ENCODE measurements around the gene CRYBB3. TPM values are rescaled to one million over a fixed set of nuclear protein-coding genes. Genes with fewer than 3 reads are reported as not detected.
A peak's percentile ranks its signal among the peaks of the same experiment; 100 is the strongest.

The CRYBB3 gene
- polyA plus RNA-seq, 1 experiment: not detected

GRCh38 chr22:25196326-25196725, 3.3 kb upstream of the CRYBB3 start:
- Histone ChIP-seq H3K9me3 (ENCODE audit: control insufficient read depth, insufficient read depth, low read length) (no peaks in the 10 kb centered on the region), H3K27ac (ENCODE audit: low read depth, low read length) (no peak overlapping the region), H3K27me3 (ENCODE audit: control insufficient read depth, insufficient read depth, low read length) (no peaks in the 10 kb centered on the region), H3K4me3 (ENCODE audit: low read depth, low read length) (no peak overlapping the region)
- TF ChIP-seq CTCF (IDR thresholded peaks at IDR 0.05; ENCODE audit: low read depth, low read length): no peak
- no peak for DNase-seq (ENCODE audit: low read depth, low spot score)
- POLR2A ChIA-PET: no interaction called here
- CTCF ChIA-PET: interaction anchor here (1.0 kb wide), 1 partner anchor 577 kb away, joined by 4 read pairs; no protein-coding TSS in a partner anchor

DNA sequence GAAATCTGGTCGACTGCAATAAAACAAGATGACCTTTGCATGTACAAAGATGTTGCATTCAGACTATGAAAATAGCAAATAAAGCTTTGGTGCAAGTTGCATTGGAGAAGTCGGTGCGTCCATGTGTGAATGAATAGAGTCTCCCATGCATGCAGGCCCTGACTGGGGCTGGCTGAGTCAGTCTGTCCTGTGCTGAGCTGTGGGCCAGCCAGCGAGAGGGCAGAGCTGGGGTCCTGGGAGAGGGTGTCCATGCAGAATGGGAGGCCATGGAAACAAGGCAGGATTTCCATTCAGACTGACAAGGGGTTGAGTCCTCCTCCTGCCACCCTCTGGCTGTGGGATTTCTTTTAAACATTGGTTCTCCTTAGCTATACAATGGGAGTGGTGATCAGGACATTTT, 2.3 kb upstream of the CRYBB3 start:
- TF ChIP-seq CTCF (IDR thresholded peaks at IDR 0.05; ENCODE audit: low read depth, low read length): no peak
- POLR2A ChIA-PET: no interaction called here
- CTCF ChIA-PET: no interaction called here

GRCh38 chr22:25200967-25201366, 1.3 kb downstream of the CRYBB3 start:
- H3K9me3 ChIP-seq (ENCODE audit: control insufficient read depth, insufficient read depth, low read length): no peaks in the 10 kb centered on the region
- CTCF ChIA-PET: interaction anchor here (2.4 to 2.5 kb wide), 2 partner anchors 11 to 572 kb away, joined by 17 to 27 read pairs; no protein-coding TSS in a partner anchor
- POLR2A ChIA-PET: no interaction called here
- no peak for TF ChIP-seq CTCF (IDR thresholded peaks at IDR 0.05; ENCODE audit: low read depth, low read length)
- H3K27me3 ChIP-seq (ENCODE audit: control insufficient read depth, insufficient read depth, low read length): no peaks in the 10 kb centered on the region
- no peak for DNase-seq (ENCODE audit: low read depth, low spot score)
- no peak overlapping the region for H3K27ac ChIP-seq (ENCODE audit: low read depth, low read length)
- no peak overlapping the region for H3K4me3 ChIP-seq (ENCODE audit: low read depth, low read length)

More for the DNA sequence above, 2.3 kb upstream of the CRYBB3 start:
- Histone ChIP-seq H3K9me3 (ENCODE audit: control insufficient read depth, insufficient read depth, low read length) (no peaks in the 10 kb centered on the region), H3K27ac (ENCODE audit: low read depth, low read length) (no peak overlapping the region), H3K27me3 (ENCODE audit: control insufficient read depth, insufficient read depth, low read length) (no peaks in the 10 kb centered on the region), H3K4me3 (ENCODE audit: low read depth, low read length) (no peak overlapping the region)
- DNase-seq (ENCODE audit: low read depth, low spot score): no peak

DNA sequence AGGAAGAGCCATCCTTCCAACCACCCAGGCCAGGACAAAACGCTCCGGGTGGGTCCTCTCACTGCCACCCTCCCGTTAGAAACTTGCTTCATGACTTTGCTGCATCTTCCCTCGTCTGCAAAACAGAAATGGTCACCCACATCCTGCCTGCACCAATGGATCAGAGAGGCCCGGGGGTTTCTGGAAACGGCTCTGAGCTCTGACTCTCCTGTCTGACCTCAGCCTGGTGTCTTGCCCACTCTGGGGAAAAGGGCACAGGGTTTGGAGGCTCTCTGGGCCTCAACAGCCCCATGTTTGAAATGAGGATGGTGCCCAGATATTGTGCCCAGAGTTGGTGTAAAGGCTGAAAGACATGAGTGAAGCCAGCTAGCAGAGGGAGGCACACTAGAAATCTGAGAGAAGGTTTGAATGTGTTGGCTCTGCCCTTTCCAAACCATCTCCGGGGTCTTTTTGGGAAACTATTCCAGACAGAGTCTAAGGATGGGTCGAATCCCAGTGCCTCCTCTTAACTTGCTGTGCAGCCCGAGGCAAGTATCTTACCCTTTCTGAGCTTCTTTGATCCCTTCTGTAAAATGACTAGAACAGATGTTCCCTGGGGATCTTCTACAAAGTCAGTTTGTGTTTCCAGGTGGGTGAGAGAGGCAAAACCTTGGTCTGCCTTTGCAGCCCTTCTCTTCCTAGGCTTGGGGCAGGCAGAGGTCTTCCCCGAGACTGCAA, 2.1 kb downstream of the CRYBB3 start:
- Histone ChIP-seq H3K27me3 (ENCODE audit: control insufficient read depth, insufficient read depth, low read length) (no peaks in the 10 kb centered on the region), H3K27ac (ENCODE audit: low read depth, low read length) (no peak overlapping the region), H3K4me3 (ENCODE audit: low read depth, low read length) (no peak overlapping the region), H3K9me3 (ENCODE audit: control insufficient read depth, insufficient read depth, low read length) (no peaks in the 10 kb centered on the region)
- ChIA-PET POLR2A (no interaction called here), CTCF (interaction anchor here (0.5 to 2.5 kb wide), 20 partner anchors 10 to 1130 kb away, joined by 3 to 27 read pairs (median 3); no protein-coding TSS in a partner anchor)
- TF ChIP-seq CTCF (IDR thresholded peaks at IDR 0.05; ENCODE audit: low read depth, low read length): no peak
- no peak for DNase-seq (ENCODE audit: low read depth, low spot score)

DNA sequence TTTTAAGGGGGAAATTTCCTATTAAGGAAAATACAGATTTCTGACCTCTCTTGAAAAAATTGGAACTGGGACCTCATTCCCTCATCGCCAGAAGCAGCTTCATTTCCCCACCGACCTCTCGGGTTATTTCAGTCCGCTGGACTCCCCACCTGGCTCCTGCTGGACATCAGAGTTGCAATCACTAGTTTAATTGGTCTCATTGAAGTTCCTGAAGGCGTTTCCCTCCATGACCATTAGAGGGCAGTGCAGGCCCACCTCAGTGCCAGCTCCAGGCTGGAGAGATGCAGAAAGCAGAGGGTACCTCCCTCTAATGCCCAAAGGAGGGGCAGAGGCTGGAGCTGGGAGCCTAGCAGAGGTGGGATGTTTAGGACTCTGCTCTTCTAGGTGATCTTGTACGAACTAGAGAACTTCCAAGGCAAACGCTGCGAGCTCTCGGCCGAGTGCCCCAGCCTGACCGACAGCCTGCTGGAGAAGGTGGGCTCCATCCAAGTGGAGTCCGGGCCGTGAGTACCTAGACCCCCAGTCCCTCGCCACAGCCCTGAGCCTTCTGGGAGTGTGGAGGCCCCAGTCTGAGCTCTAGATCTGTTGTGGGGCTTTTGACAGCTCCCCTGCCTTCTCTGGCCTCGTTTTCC, 2.7 kb downstream of the CRYBB3 start:
- H3K4me3 ChIP-seq (ENCODE audit: low read depth, low read length): no peak overlapping the region
- POLR2A ChIA-PET: no interaction called here
- CTCF ChIA-PET: interaction anchor here (0.5 to 2.5 kb wide), 26 partner anchors 8 to 1129 kb away, joined by 3 to 27 read pairs (median 3); no protein-coding TSS in a partner anchor
- H3K9me3 ChIP-seq (ENCODE audit: control insufficient read depth, insufficient read depth, low read length): peaks cover 5% of the 10 kb centered on the region; the same call in 1 of the 2 replicates
- H3K27me3 ChIP-seq (ENCODE audit: control insufficient read depth, insufficient read depth, low read length): no peaks in the 10 kb centered on the region
- peak; percentile 11 for DNase-seq (ENCODE audit: low read depth, low spot score)
- no peak overlapping the region for H3K27ac ChIP-seq (ENCODE audit: low read depth, low read length)
- peak; percentile 91 for TF ChIP-seq CTCF (IDR thresholded peaks at IDR 0.05; ENCODE audit: low read depth, low read length)

All from AG04450 (cell line).